22Rv1 (cell line): ENCODE data around the gene DDX42.

Experiments used
- H3K27ac ChIP-seq: fragments of 450-650 bp; 2 replicates; pipeline ENCODE4 v1.5.1; 2017
- CTCF ChIP-seq: fragments of 450-650 bp; IDR thresholded peaks from 2 replicates; pipeline ENCODE4 v1.5.1; 2017; ENCODE audit warnings: mild to moderate bottlenecking
- ZFX ChIP-seq: fragments of 450-650 bp; IDR thresholded peaks from 2 replicates; pipeline ENCODE4 v1.6.1; 2017; ENCODE audit warnings: antibody characterized with exemption, borderline replicate concordance

Gene DDX42

GRCh38 chr17:63774141-63774968 is at the start of gene DDX42:
Gene DDX42 (plus strand): TSS chr17:63774170. CDS start chr17:63787050, 12,880 bp downstream.
- H3K27ac ChIP-seq: peak within 1 kb of the TSS; percentile 99
- TF ChIP-seq ZFX: no peak
- TF ChIP-seq CTCF: peak; percentile 13; the same call in 1 of the 2 replicates

GRCh38 chr17:63735691-63736090 is 38.3 kb upstream of the DDX42 start:
- TF ChIP-seq CTCF: no peak
- H3K27ac ChIP-seq: no peak overlapping the region

- no peak for TF ChIP-seq ZFX
- no peak for TF ChIP-seq CTCF
- H3K27ac ChIP-seq: peak overlapping the region; percentile 99
Observed at GRCh38 chr17:63740464-63741142, 33.4 kb upstream of the DDX42 start.

GRCh38 chr17:63741143-63741407 is 32.9 kb upstream of the DDX42 start:
- no peak for TF ChIP-seq CTCF
- TF ChIP-seq ZFX: no peak

GRCh38 chr17:63741408-63742173 is 32.4 kb upstream of the DDX42 start, which contains the start of gene STRADA:
Gene STRADA (minus strand): TSS chr17:63741799. CDS start chr17:63728369, 13,430 bp downstream.
- peak within 1 kb of the TSS; percentile 99 for H3K27ac ChIP-seq
- TF ChIP-seq ZFX: no peak
- no peak for TF ChIP-seq CTCF

More at GRCh38 chr17:63741143-63741407, 32.9 kb upstream of the DDX42 start:
- H3K27ac ChIP-seq: peak overlapping the region; percentile 99

- TF ChIP-seq CTCF (no peak), ZFX (no peak)
- no peak overlapping the region for H3K27ac ChIP-seq
Observed at GRCh38 chr17:63751806-63752205, 22.2 kb upstream of the DDX42 start.
